Stimulated activated CD8-positive, alpha-beta memory T cell treated with anti-CD3 and anti-CD28 coated beads, Interleukin-7, amount 100 ng/mL, for 48 hours (primary cell): ENCODE results near the gene AHCYL1.

Source experiments
- DNase-seq, 2 donors: peaks; one replicate each; pipeline ENCODE4 v3.0.0-alpha.2; 2020; ENCODE audit warnings: low read depth in 1 of 2; ENCODE audit errors: extremely low read depth in 1 of 2

The AHCYL1 gene

DNA sequence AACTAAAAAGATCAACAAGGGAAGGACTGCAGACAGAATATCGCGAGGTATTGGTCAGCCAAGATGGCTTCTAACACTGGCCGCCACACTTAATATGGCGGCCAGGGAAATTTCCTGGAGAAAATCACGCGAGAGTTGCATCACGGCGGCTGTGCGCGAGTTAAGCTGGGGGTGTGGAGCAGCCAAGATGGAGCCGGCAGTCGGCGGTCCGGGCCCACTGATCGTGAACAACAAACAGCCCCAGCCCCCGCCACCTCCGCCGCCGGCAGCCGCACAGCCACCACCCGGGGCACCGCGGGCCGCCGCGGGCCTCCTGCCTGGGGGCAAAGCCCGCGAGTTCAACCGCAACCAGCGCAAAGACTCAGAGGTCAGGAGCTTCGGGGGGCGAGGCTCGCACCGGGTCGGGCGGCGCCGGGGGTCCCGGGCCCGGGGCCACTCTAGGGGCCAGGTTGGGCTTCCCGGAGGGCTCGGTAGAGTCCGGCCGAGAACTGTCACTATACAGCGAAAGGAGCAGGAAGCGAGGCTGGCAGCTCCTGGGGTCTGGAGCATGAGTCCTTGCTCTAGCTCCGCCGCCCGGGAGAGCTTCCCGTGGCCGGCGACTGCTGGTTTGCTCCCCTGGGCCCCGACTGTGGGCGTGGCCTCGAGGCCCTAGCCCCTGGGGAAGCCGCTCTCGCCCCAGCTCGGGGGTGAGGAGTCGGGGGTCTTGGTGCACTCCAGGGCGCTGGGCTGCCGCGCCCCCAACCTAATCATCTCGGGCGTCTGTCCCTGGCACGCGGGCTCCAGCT, 50.1 kb downstream of the AHCYL1 start, which contains the start of gene STRIP1:
TSS of gene STRIP1 (plus strand) at position 174 of the 785 bp plus-strand sequence. CDS start at position 188, 14 bp downstream.
- DNase-seq: peak; percentile 75 to 87

- no peak for DNase-seq
These were observed 50.7 kb downstream of the AHCYL1 start for GRCh38 chr1:110035236-110035752.

DNA sequence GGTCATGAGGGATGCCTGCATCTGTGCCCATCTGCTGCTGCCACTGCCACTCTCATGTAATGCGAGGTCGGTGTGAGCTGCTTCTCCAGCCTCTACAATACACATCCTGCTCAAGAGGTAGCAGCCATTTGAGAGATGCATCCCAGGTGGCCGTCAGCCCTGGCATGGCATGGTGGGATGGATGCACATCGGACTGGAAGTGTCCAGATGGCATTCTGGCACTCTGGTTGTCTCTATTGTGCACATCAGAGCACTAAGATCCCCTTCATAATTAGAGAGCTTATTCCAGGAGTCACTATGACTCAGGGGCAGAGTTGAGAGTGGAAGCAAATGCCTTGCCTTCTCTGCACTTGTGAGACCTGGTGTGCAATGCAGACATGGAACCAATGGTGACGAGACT, 53.7 kb downstream of the AHCYL1 start:
- no peak for DNase-seq

DNA sequence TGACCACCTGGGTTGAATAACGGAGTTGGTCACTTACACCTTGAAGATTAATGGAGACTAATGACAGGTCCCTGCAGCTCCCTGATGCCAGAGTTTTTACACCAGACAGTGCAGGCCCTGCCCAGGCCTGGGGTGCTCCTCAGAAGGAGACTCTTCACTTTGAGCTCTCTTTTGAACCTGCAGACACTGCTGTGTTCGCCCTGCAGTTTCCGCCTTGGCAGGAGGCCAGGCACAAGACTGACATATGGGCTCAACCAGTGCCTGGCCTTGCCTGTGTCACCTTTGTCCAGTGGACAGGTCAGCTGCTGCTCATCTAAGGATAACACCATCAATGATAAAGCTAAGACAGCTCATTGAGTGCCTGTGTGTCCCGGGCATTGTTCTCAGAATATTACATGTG, 55.1 kb downstream of the AHCYL1 start:
- no peak for DNase-seq

DNA sequence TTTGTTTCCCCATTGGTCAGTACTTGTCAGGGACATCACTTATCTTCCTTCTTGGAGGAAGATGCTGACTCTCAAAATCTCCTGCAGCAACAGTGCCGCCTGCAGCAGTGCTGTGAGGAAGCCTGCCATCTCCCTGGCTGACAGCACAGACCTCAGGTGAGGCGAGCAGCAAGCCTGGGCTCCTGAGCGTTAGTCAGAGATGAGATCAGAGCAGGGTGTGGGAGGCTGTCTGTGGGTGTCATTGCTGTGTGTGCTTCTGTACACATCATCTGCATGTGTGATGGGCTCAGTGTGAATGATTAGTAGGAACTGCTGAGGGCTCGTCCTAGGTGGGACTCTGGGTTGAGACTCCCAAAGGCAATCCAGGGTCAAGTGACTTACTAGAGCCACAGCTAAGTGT, 56.0 kb downstream of the AHCYL1 start:
- peak in 1 of 2 donors; percentile 51 for DNase-seq

GRCh38 chr1:110043016-110043415, 58.5 kb downstream of the AHCYL1 start:
- no peak for DNase-seq

- DNase-seq: no peak
These were observed 62.9 kb downstream of the AHCYL1 start for GRCh38 chr1:110047463-110047862.

DNA sequence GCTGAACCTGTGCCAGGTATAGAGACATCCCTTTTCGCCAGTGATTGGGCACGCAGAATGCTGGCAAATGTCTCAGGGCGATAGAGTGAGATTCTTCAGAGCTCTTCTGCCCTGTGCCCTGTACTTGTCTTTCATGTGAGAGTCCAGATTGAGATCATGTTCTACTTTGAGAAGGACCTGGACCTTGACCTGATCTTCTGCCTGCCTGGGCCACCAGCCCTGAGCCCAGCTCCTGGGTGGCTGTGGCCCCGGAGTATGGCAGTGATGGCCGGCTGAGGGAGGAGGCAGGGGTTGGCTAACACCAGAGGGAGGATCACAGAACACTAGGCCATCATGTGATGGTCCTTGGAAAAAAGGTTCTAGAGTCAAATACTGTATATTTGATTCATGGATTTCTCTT, 63.7 kb downstream of the AHCYL1 start:
- DNase-seq: no peak

- DNase-seq: no peak
These were observed 64.5 kb downstream of the AHCYL1 start for GRCh38 chr1:110048923-110049601.

DNA sequence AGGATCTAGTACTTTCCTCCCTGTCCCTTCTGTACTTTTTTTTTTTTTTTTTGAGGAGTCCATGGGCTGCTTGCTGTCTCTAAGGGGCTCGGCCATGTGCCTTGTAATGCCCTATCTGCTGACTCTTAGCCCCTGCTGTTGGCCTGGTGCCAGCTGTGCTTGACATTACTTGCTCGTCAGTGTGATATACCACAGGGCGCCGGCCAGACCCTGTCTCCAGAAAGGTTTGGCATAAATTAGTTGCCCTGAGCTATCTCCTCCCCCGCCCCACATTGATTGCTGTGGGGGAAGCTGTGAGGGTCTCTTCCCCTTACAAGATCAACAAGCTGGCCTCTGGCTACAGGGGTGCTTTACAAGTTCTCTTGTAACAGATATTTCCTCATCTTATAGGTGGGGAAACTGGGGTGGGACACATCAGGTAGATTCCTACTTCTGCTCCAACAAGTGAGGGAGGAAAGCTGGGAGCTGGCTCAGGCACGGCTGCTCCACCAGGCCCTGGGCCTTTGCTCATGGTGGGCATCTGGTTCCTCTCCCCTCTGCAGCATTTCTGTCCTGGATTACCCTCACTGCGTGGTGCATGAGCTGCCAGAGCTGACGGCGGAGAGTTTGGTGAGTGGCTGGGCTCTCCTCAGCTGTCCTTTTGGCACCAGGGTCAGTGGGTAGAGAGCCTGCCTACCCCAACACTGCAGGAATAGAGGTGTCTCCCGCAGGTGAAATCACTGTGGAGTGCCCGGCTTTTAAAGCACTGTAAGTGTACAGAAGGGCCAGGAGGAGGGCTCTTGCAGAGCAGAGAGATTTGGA, 65.4 kb downstream of the AHCYL1 start:
- DNase-seq: no peak

DNA sequence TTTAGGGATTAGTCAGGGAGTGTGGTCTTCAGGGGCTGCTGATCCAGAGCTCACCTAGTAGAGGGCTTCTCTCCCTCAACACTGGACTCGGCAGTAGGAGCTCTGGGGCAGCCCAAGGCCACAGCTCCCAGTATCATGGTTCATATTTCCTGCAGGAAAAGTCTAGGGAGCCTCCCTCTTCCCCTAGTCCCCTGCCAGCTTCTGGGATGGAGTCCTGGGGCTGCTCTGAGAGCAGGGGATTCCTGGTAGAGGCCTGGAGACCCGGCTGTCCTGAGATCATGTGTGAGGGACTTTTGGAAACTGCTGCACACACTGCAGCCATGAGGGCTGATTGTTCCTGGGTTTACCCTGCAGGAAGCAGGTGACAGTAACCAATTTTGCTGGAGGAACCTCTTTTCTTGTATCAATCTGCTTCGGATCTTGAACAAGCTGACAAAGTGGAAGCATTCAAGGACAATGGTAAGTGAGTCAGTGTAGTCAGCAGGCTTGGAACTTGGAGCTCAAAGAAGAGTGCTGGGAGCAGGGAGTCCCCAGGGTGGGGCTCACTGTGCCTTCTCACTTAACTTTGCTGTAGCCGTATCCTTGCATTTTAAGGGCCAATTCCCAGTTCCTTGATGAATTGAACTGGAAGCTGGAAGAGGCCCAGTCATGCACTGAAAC, 66.2 kb downstream of the AHCYL1 start:
- no peak for DNase-seq

DNA sequence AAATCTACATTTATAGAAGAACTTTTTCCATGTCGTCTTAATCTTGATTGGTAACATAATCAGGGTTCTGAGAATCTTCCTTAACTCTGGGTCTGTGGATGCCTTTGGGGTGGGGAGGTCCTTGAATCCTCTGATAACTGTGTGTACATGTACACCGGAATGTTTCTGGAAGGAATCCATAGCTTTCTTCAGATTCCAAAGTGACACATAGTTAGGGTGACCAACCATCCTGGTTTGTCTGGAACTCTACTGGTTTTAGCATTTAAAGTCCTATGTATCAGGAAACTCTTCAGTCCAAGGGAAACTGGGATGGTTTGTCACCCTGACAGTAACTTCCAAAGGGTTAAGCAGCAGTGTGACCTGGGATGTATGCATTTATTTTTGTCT, 66.7 kb downstream of the AHCYL1 start:
- DNase-seq: no peak

DNA sequence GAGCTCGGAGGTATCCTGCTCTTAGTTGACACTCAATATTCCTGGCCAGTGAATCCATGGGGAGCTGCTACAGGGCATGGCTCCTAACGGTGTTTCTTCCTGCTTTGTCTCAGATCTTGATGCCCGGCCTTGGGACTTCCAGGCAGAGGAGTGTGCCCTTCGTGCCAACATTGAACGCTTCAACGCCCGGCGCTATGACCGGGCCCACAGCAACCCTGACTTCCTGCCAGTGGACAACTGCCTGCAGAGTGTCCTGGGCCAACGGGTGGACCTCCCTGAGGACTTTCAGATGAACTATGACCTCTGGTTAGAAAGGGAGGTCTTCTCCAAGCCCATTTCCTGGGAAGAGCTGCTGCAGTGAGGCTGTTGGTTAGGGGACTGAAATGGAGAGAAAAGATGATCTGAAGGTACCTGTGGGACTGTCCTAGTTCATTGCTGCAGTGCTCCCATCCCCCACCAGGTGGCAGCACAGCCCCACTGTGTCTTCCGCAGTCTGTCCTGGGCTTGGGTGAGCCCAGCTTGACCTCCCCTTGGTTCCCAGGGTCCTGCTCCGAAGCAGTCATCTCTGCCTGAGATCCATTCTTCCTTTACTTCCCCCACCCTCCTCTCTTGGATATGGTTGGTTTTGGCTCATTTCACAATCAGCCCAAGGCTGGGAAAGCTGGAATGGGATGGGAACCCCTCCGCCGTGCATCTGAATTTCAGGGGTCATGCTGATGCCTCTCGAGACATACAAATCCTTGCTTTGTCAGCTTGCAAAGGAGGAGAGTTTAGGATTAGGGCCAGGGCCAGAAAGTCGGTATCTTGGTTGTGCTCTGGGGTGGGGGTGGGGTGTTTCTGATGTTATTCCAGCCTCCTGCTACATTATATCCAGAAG, 69.2 kb downstream of the AHCYL1 start:
- peak in 1 of 2 donors; percentile 35 for DNase-seq

GRCh38 chr1:110055493-110056284, 71.1 kb downstream of the AHCYL1 start:
- DNase-seq: no peak

DNA sequence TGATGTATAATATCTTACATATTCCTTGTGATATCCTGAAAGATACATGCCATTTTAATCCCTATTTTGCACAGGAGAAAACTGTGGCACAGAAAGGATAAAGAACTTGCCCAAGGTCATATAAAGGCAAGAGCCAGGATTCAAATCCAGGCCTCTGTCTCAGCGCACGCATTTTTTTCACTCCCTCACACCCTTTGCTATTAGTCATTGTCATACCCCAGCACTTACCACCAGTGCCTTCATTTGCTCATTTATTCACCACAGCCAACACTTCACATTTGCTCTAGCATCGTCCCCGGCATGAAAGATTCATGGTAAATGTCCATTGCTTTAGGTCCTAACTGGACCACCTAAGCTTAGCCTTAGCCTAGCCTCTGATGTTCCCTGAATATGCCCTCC, 71.7 kb downstream of the AHCYL1 start:
- no peak for DNase-seq

DNA sequence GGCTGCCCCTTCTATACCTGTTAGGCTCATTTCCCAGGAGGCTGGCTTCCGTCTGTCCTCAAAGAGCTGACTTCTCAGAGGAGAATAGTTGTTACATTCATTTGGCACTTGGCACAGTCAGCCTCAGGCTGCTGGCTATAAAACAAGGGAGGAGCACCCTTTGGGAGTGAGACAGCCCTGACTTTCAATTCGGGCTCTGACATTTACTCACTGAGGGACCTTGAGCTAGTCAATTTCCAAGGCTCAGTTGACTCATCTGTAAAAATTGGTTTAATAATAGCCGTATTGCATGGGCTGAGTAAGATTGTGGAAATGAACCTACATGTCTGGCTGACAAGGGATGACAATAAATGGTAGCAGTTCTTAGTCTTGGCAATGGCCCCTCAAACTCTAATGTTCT, 72.2 kb downstream of the AHCYL1 start:
- no peak for DNase-seq

GRCh38 chr1:110057963-110058518, 73.5 kb downstream of the AHCYL1 start:
- no peak for DNase-seq

DNA sequence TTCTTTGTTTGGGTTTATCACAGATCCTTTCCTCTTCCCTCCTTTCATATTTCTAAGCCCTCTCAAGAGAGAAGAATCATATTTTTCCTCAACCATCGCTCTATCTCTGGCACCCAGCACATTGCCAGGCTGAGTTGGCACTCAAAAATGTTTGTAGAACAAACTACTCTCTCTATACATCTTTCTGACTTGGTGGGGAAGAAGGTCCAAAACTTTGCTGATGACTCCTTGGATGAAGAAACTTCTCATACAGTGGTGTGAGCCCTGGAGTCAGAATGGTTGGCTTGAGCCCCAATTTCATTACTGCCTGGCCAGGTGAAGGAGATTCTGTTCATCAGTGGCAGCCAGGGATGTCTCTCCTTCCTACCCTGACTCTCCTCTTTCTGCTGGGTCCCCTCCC, 74.0 kb downstream of the AHCYL1 start:
- no peak for DNase-seq
